ENCODE data around the gene PTPRB. TPM values are rescaled to one million over a fixed set of nuclear protein-coding genes. Genes with fewer than 3 reads are reported as not detected.

Gene PTPRB
- total and polyA plus RNA-seq, 2 of the 8 experiments (the other 6 are each of a cell fraction or from before 2014, with no cell fraction given), result 0.36 to 0.58 TPM

DNA sequence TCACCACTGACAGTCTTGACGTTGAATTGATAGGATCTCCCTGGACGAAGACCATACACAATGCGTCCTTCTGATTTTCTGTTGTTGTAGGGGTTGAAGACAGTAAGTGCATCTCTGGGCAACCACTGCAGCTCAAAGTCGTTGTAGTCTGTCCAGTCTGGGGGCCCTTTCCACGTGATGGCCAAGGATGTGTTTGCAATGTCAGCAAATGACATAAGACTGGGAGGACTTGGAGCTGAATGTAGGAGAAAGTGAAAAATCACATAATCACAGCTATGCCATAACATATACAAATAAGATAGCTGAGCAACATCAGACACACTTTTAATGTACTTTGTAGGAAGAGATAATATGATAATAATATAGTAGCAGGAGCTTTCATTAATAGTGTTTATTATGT lies 77.8 kb downstream of the PTPRB start (continued):
- TF ChIP-seq SIRT6 (IDR thresholded peaks at IDR 0.05; ENCODE audit: low read length) (no peak), SP1 (IDR thresholded peaks at IDR 0.05; ENCODE audit: low read depth, low read length) (no peak)

All from H1 (cell line).